SK-N-MC (cell line): ENCODE data around the gene PTPRN2.

Experiments used
- EZH2 ChIP-seq: fragments of 200-600 bp; sonication (generic); IDR thresholded peaks from one replicate; pipeline ENCODE4 v1.6.1; 2017; ENCODE audit warnings: antibody characterized with exemption
- FOXP2 ChIP-seq: optimal IDR thresholded peaks from 2 replicates; pipeline ENCODE3; 2011; ENCODE audit warnings: mild to moderate bottlenecking, moderate library complexity; ENCODE audit not compliant: insufficient read depth; ENCODE audit errors: extremely low read length, control extremely low read depth
- POLR2AphosphoS5 ChIP-seq: IDR thresholded peaks from 2 replicates; pipeline ENCODE4 v1.6.1; 2012; ENCODE audit warnings: mild to moderate bottlenecking, low read depth, low read length, borderline replicate concordance

DNA sequence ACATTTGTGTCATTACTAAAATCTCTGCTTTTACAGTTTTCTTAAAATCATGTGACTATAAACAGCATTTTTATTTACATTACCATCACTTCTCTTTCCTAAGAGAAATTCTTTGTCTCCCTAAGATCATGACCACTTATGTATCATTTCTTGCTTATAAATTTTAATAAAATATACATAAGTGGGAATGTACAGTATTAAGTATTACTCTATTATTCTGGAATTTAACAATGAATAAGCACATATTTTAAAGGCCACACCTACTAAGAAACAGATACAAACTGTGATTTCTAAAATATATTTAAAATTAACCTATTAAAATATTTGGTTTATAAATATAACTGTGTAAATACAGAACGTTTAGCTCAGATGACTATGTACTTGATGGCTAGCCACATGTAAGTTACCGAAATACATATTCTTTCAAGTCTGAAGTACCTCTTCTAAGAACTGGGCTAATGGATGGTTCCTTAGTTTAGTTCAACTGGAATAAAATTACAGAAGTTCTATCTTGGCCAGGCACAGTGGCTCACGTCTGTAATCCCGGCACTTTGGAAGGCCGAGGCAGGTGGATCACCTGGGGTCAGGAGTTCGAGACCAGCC, 33.3 kb upstream of the PTPRN2 start:
- TF ChIP-seq POLR2AphosphoS5 (no peak), EZH2 (no peak), FOXP2 (no peak)
